GM21423 (cell line): ENCODE results near the gene FNDC3B.

ENCODE experiments used
- ATAC-seq: cut with Tn5 transposase; IDR thresholded peaks from one replicate; pipeline ENCODE4 v1.9.1; 2021; ENCODE audit warnings: mild to moderate bottlenecking, moderate library complexity; ENCODE audit not compliant: unreplicated experiment

The FNDC3B gene

DNA sequence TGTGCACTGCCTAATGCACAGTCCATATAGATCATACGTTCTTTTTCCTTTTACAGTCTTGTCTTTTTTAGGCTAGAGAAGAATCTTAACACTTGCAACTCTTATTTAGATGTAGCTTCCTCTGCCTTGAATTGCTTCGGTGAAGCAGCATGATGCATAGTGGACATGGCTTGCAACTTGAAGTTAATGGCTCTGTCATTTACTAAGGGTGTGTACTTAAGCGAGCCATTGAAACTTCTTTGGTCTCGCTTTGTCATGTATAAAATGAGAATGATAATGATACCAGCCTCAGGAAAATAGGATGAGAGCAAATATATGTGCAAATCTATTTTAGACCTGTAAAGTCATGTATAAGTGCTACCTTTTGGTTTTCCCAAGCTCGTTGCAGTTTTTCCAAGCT is 261.5 kb downstream of the FNDC3B start:
- ATAC-seq, result no peak

DNA sequence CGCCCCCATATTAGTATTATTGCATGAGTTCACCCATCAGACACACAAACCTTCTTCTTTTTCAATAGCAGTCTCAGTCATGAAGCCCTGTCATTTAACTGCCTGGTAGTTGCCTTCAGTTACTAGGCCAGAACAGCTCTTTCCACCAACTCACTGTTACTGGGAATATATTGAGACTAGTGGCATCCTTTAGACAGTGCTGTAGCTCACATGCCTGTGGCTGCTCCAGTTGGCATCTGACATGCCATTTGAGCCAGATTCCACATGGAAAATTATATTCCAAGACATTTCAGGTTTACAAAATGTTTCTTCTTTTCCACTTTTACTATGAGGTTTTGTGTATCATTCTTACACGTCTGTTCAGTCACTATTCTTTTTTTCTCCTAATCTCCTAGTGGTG is 262.8 kb downstream of the FNDC3B start:
- no peak for ATAC-seq

DNA sequence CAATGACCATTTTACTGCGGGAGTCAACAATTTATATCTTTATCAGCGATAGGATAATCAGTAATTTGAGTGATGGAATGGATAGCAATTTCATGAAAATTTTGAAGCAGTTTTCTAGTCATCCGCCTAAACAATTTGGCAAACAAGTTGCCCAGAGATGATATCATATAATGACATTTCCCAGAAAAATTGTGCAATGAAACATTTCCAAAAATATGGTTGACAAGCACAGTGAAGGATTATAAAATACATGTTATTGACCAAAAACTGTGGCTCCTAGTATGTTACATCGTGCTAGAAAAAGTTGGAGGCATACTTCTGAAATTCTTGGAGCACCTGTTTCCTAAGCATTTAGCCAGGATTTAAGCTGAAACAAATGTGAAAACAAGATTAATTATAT is 263.8 kb downstream of the FNDC3B start:
- no peak for ATAC-seq

DNA sequence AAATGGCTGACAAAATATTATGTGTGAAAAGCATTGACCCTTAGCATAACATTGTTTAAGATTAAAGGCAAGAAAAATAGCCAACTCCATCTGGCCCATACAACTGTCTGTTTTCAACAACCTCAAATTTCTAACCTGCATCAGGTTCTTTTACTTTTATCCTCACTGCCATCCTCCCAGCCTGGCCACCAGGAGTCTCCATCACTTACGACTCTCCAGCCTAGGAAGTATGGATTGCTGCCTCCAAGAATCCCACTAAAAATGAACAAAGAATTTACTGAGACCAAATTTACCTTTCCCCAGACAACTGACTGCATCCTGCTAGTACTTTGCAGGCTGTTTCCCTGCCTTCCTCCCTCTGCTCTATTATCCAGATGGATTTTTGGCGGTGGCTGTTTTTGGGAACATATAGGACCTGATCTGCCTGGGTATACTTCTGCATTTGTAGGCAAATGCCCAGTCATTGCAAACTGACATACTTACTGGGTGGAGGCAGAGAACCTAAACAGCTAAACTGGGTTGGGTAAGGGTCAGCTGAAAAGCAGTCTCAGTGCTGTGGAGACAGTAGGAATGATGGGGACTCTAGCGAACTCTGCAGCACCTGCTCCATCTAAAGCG is 264.7 kb downstream of the FNDC3B start:
- no peak for ATAC-seq

DNA sequence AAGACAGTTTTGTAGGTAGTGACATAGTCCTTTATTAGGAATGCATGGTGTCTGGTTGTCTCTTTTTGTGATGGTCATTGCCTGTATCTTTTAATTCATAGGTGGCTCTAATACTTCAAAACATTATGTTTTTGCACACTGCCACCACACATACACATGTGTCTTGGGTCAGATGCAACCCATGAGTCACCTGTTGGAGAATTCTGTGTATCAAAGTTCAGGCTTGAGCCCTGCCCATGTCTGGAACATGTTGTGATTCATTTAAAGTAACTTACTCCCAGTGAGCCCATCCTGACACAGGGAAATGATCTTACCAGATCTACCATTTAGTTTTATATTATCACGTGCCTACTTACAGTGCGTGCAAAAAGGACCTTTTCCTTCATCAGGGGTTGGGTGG is 266.2 kb downstream of the FNDC3B start:
- no peak for ATAC-seq

DNA sequence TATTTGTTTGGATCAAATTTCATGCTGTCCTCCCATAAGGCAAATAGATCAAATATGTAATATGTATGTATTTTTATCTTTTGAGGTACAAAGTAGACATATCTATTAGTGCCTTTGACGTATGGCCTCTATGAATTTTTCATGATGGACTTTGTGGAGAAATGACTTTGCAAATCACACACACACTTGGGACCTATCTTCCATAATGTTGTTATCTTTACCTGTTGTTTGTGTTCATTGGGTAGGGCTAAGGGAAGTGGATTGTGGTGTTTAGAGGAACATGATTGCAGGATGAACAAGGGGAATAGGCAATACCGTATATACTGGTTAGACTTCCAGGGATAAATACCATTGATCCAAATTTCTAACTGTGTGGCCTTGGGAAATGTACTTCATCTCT is 266.6 kb downstream of the FNDC3B start:
- ATAC-seq, result no peak

DNA sequence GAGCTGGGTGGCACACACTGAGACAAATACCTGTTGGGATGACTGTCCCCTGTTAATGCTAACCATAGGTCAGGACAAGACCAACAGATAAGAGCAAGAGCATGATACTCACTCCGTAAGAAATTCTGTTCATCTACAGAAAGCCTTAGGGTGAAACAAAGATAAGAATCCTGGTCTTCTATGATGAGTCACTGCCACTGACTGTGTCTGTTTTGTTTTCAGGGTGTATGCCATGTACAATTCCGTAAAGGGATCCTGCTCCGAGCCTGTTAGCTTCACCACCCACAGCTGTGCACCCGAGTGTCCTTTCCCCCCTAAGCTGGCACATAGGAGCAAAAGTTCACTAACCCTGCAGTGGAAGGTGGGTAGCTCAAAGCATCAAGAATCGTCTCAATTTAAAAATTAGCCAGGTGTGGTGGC is 267.8 kb downstream of the FNDC3B start:
- no peak for ATAC-seq

DNA sequence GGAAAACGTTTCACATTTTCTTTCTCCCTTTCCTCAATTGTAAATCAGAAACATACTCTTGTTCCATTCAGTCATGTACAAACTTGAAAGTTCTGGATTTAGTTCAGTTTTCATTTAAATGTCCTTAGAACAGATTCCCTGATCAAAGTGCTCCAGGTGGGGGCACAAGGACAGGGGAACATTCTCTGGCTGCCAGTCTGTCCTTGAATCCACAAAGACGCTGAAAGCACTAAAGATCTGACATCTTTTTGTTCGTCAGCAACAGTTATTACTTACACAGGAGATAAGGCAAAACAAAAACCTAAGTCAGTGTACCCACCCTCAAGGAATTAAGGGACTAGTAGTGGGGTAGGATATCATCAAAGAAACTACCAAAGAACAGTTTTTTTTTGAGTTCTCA is 269.7 kb downstream of the FNDC3B start:
- no peak for ATAC-seq

DNA sequence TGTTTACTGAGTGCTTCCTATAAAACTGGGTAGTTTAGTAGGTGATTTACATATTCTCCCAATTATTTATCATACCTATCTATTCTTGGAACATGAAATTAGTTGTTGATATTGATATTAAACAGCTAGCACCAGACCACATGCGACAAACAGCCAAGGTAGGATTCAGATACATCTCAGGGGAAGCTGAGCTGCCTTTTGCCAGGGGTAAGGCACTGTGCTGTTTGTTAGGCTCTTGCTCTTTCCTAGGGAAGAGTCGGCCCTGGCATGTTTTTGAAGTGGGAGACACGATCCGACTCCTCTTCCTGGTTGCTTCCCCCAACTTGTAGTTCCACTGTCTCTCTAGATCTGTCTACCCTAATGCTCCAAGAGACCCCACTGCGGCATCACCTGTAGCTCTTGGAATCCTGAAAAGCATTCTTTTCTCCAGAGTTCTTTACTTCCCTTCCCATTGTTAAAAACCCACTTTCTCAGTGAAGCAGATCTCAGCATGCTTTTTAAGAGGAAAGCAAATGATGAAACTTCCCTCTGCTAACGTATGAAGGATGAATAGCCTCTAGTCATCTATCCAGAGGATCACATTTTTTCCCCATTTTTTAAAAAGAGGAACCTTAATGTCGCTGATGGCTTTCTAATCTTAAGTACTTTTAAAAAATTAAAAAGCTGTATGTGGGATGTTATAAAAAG is 270.5 kb downstream of the FNDC3B start:
- no peak for ATAC-seq

DNA sequence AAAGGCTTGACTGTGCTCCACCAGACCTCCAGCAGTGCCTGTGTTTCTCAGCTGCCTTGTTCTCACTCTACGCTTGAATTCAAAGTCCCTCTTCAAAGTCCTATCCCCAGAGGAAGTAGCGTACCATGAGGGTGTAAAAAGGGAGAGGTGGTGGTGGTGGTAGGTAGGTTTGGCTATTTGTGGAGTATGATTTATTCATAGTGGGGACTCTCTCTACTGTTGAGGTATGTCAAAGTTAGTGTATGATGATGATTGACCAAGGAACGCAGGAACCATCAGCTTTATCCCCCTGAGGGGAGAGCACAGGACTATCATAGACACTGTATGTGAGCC is 271.0 kb downstream of the FNDC3B start:
- no peak for ATAC-seq

DNA sequence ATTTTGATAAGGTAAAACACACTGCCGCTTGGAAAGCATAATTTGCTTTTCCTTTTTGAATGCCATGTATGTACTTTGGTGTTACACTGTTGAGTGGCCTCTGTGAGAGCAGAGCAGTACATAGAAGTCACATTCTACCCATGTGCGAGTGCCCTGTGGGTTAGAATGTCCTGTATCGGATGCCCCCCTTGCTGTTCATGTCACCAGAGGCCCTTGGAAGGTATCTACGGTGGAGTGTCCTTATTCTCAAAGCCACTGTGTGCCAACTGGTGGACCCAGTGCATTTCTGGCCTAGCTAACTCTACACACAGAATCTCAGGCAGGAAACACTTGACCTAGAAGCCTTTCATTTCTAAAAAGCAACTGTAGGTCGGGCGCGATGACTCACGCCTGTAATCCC is 271.8 kb downstream of the FNDC3B start:
- no peak for ATAC-seq

DNA sequence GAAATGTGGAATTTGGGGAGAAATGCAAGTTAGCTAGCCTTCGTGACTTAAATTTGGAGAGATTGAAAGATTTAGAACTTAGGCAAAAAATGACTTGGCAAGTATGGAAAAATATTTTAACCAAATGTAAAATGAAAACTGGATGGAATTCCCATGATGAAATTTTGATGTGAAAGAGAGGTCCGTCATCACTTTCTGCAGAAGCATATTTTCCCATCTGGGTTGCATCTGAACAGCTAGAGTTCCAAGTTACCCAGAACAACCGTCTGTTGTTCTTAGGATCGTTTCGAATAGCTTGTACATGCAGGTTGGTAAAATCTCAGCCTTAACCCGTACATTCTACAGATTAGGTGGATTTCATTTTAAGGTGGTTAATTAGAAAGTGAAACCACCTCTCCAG is 272.6 kb downstream of the FNDC3B start:
- no peak for ATAC-seq

DNA sequence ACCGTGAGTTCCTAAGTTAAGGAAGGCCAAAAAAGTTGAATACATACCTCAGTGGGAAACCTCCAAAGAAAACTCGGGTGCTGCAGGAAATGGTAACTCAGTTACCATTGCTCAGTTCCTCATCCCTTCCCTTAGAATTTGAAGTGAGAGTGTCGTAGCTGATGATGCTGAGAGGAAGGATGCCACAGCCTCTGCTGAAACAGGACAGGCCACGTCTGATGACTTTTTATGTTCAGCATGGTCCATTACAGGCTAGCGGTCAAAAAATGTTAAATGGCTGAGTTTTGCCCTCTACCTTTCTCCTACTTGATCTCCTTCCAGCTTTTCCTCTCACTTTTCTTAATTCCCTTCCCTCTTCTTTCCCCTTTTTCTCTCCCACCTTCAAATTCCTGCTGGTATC is 273.3 kb downstream of the FNDC3B start:
- no peak for ATAC-seq

DNA sequence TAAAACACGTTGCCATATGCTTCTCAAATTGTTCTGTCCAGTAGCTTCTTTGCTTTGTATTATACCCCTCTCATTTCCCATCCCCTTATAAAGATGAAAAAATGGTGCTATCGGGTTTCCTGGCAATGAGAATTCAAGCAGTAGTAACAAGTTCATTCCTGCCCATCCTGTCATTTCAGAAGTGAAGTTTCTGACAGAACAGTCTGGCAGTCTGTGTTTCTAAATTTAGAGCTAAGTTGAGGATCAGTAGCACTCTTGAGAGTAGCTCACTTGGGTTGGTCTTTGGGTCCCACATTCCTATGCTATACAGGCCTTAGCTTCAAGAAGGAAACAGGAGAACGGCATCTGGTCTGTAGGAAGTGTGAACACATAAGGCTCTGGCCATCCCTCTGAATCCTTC is 274.3 kb downstream of the FNDC3B start:
- no peak for ATAC-seq

DNA sequence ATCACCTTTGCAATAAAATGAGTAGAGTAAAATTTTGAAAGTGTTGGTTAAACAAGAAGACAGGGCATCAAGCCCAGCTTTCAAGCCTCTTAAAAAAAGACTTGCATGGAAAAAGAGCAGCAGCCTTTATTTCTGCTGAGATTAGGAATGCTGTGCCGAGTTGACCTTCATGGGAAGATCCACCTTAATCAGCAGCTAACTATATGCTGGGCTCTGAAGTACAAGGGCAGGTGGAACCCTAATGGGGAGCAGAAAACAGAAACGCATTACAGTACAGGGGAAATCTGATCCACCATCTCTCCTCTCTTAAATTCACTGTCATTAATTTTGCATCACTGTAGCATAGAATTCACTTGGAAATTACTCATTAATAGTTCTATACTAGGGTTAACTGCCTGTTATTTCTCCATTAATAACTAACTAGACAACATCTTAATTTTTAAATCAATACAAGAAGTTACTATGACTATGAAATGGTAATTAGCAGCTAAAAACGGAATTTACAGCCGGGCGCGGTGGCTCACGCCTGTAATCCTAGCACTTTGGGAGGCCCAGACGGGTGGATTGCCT is 275.3 kb downstream of the FNDC3B start:
- no peak for ATAC-seq

DNA sequence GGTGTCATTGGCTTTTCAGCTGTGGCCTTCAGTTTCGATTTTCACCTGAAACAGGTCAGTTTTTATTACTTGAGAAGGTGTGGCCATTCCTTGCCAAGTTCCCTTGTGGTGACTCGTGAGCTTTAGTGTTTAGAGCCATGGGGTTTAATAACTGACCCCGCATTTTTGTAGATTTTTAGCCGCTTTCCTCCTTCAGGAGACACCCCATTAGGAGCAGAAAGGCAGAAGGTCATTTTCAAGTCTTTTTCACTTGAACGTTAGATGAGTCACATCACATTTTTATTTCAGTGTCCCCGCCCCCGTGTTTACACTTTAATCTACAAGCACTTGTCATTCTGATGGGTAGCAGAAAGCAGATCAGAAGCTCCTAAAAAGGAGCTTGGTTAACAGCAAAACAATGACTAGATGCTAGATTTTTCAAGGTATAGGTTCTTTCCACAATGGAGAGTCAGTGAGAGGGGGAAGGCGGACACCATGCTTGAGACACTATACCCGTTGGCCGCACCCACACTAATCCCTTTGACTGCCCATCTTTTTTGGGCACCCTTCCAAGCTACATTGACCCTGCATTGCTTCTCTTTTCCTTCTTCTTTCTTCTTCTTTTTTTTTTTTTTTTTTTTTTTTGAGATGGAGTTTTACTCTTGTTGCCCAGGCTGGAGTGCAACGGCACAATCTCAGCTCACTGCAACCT is 276.2 kb downstream of the FNDC3B start:
- ATAC-seq, result no peak

DNA sequence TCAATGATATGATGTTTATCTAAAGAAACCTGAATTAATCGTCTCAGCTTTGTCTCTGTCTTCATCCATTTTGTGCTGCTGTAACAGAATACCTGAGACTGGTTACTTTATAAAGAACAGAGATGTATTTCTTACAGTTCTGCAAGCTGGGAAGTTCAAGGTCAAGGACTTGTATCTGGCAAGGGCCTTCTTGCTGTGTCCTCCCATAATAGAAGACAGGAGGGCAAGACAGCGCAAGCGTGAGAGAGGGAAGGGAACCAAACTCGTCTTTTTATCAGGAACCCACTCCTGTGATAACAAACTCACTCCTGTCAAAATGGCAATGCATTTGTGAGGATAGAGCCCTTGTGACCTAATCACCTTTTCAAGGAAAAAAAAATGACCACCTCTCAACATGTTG is 277.4 kb downstream of the FNDC3B start:
- ATAC-seq, result no peak

DNA sequence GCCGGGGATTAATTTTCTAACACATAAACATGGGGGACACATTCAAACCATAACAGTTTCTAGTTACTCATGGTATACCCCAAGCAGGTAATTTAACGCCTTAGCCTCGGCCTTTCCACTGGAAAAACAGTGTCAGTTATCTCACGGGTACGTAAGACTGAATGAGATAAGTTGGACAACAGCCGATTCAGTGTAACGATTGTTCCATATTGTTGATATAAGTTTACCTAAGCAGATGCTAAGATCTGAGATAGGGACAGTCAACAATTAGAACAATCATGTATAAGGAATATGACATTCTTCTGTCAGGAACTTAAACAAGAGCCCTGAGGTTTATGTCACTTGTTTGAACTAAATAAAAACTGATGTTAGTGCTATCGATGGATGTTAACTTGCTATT is 278.1 kb downstream of the FNDC3B start:
- ATAC-seq, result no peak

DNA sequence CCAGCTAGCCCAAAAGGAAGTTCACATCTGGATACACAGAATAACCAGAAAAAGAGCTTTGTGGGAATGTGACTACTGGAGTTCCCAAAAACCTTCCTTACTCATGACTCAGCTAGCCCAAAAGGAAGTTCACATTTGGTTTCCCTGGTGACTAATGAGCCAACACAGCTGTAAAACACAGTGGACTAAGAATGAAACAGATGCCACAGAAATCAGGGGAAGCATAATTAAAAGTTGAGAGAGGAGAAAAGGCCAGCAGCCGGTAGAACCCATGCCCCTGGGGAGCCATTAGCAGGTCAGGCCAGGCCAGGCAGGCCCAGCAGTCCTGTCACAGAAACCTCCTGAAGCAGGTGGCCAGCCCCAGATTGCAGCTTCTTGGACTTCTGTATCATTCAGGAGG is 278.6 kb downstream of the FNDC3B start:
- peak; percentile 72 for ATAC-seq

DNA sequence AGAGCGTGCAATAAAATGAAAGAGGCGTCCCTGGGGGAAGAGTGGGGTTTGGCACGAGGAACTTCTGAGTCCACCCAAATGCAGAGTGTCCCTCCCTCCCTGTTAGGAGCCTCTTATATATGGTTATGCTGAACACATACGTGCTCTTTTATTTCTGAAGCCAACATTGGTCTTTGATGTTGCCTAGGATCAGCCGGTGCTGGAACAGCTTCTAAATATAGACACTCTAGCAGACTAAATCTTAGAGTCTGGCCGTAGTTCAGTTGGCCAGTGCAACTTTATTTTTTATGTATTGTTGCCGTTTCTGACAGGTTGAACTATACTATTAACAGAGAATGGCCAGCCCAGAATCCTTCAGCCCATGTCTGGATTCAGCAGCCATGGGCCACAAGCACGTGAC is 280.2 kb downstream of the FNDC3B start:
- no peak for ATAC-seq

DNA sequence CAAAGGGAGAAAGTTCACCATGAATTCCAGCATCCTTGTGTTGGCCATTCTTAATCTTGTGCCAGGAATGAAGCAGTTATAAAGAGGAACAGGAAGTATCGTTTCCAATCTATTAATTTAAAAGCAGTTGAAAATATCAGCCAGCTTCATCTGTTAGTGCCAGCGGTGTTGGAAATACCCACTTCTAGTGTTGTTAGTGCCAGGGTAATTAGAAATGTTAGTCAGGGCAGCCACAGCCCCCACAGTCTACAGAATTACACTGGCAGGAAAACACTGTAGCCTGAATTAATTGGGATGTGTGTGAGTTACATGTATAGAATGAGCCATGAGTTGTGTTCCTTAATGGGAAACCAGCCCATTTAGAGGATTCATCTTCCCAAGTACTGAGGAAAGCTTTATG is 281.1 kb downstream of the FNDC3B start:
- no peak for ATAC-seq

DNA sequence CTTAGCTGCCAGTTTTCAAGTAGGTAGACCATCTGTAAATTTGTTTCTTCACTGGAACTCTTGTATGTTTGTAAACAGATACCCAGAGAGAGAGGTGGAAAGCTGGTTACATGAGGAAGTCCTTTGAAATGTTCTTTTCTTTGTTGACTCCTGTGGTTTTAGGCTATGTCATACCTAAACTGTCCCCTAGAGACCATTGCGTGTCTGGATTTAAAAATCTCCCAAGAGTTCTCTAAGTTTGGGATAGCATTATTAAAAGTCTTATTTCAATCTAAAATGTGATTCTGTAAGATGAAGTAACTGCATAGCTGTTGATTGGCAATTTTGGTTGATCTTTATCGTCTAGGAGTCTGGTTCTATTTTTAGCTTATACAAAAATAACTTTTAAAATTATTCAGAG is 281.7 kb downstream of the FNDC3B start:
- no peak for ATAC-seq
